GM23338 (cell line): ENCODE data around the gene LGR5. TPM values are rescaled to one million over a fixed set of nuclear protein-coding genes. Genes with fewer than 3 reads are reported as not detected.

Experiments used
- ATAC-seq: fragments of 200-7000 bp; cut with Tn5 transposase; 3 replicates; pipeline ENCODE4 v1.9.1; 2020
- DNase-seq: peaks from one replicate; pipeline ENCODE4 v3.0.0-alpha.2; 2015; ENCODE audit warnings: low spot score
- H2AFZ ChIP-seq: fragments of 200-600 bp; sonication (generic); 2 replicates; pipeline ENCODE4 v1.8.0; 2016; ENCODE audit warnings: antibody characterized with exemption, mild to moderate bottlenecking, moderate library complexity
- H3F3A ChIP-seq: fragments of 200-600 bp; sonication (generic); replicated peaks from 2 replicates; pipeline ENCODE4 v1.8.0; 2017; ENCODE audit warnings: antibody characterized with exemption, mixed run types, low read depth
- H3K27ac ChIP-seq: fragments of 200-600 bp; sonication (generic); 2 replicates; pipeline ENCODE4 v1.6.1; 2016; ENCODE audit warnings: low read depth
- H3K27me3 ChIP-seq: fragments of 200-600 bp; sonication (generic); 2 replicates; pipeline ENCODE4 v1.8.0; 2016; ENCODE audit warnings: mild to moderate bottlenecking, mixed run types, moderate library complexity; ENCODE audit not compliant: insufficient read depth
- H3K36me3 ChIP-seq: fragments of 200-600 bp; sonication (generic); 2 replicates; pipeline ENCODE4 v1.8.0; 2016; ENCODE audit warnings: mild to moderate bottlenecking; ENCODE audit not compliant: insufficient read depth
- H3K4me1 ChIP-seq: fragments of 200-600 bp; sonication (generic); 2 replicates; pipeline ENCODE4 v1.8.0; 2016; ENCODE audit warnings: mild to moderate bottlenecking, moderate library complexity; ENCODE audit not compliant: insufficient read depth
- H3K4me2 ChIP-seq: fragments of 200-600 bp; sonication (generic); 2 replicates; pipeline ENCODE4 v1.7.1; 2017; ENCODE audit warnings: mixed run types
- H3K4me3 ChIP-seq: fragments of 200-600 bp; sonication (generic); 2 replicates; pipeline ENCODE4 v1.6.1; 2016; ENCODE audit warnings: mixed run types
- H3K79me2 ChIP-seq: fragments of 200-600 bp; sonication (generic); replicated peaks from 2 replicates; pipeline ENCODE4 v1.8.0; 2017; ENCODE audit warnings: mild to moderate bottlenecking; ENCODE audit not compliant: insufficient read depth
- H3K9me2 ChIP-seq: fragments of 200-600 bp; sonication (generic); 2 replicates; pipeline ENCODE4 v1.8.0; 2017; ENCODE audit not compliant: insufficient read depth
- H4K20me1 ChIP-seq: fragments of 200-600 bp; sonication (generic); replicated peaks from 2 replicates; pipeline ENCODE4 v1.8.0; 2017; ENCODE audit warnings: mild to moderate bottlenecking; ENCODE audit not compliant: insufficient read depth
- H3K27ac Mint-ChIP-seq: 2 replicates; pipeline ENCODE4 v1.8.0; 2020; ENCODE audit warnings: inconsistent platforms, mild to moderate bottlenecking, moderate library complexity, mixed read lengths
- H3K27me3 Mint-ChIP-seq: 3 replicates; pipeline ENCODE4 v1.8.0; 2022; ENCODE audit warnings: low read depth, mild to moderate bottlenecking, moderate library complexity, mixed read lengths, inconsistent platforms; ENCODE audit not compliant: insufficient read depth, poor library complexity
- H3K36me3 Mint-ChIP-seq: 3 replicates; pipeline ENCODE4 v1.8.0; 2021; ENCODE audit warnings: low read depth, mild to moderate bottlenecking, inconsistent platforms, moderate library complexity, mixed read lengths
- H3K4me1 Mint-ChIP-seq: 3 replicates; pipeline ENCODE4 v1.8.0; 2020; ENCODE audit warnings: mild to moderate bottlenecking, inconsistent platforms, mixed read lengths
- H3K4me3 Mint-ChIP-seq: 3 replicates; pipeline ENCODE4 v1.8.0; 2021; ENCODE audit warnings: moderate library complexity, mild to moderate bottlenecking, inconsistent platforms, mixed read lengths
- H3K9me3 Mint-ChIP-seq: 3 replicates; pipeline ENCODE4 v1.8.0; 2020; ENCODE audit warnings: moderate library complexity, mild to moderate bottlenecking, inconsistent platforms, mixed read lengths
- CREB1 ChIP-seq: fragments of 250-450 bp; sonication (Bioruptor Pico); IDR thresholded peaks from 2 replicates; pipeline ENCODE4 v1.5.0; 2020; ENCODE audit warnings: low read depth, mild to moderate bottlenecking, moderate library complexity
- EZH2 ChIP-seq: fragments of 200-600 bp; sonication (generic); IDR thresholded peaks from one replicate; pipeline ENCODE4 v1.8.0; 2017; ENCODE audit warnings: antibody characterized with exemption, mild to moderate bottlenecking, low read depth; ENCODE audit not compliant: unreplicated experiment
- EZH2phosphoT487 ChIP-seq: fragments of 200-600 bp; sonication (generic); IDR thresholded peaks from one replicate; pipeline ENCODE4 v1.8.1; 2018; ENCODE audit warnings: antibody characterized with exemption; ENCODE audit not compliant: unreplicated experiment
- JUNB ChIP-seq: IDR thresholded peaks from one replicate; pipeline ENCODE4 v1.6.1; 2016; ENCODE audit warnings: antibody characterized with exemption; ENCODE audit not compliant: unreplicated experiment
- NANOG ChIP-seq: IDR thresholded peaks from 2 replicates; pipeline ENCODE4 v1.6.1; 2016; ENCODE audit warnings: antibody characterized with exemption, borderline replicate concordance
- POLR2AphosphoS5 ChIP-seq: IDR thresholded peaks from 2 replicates; pipeline ENCODE4 v1.6.1; 2016; ENCODE audit warnings: antibody characterized with exemption, low read depth
- STAT1 ChIP-seq: IDR thresholded peaks from one replicate; pipeline ENCODE4 v1.6.1; 2016; ENCODE audit warnings: antibody characterized with exemption; ENCODE audit not compliant: unreplicated experiment
- ZNF114 ChIP-seq: fragments of 250-450 bp; sonication (Bioruptor Pico); IDR thresholded peaks from 2 replicates; pipeline ENCODE4 v1.5.0; 2020; ENCODE audit warnings: mild to moderate bottlenecking, moderate library complexity
- ZNF331 ChIP-seq: fragments of 250-450 bp; sonication (Bioruptor Pico); IDR thresholded peaks from 2 replicates; pipeline ENCODE4 v1.5.0; 2020; ENCODE audit warnings: low read depth, mild to moderate bottlenecking, moderate library complexity
- polyA plus RNA-seq: library from polyadenylated mRNA; unstranded; fragments of >200 nt; fragmentation: Nextera tagmentation; extraction: Ambion mirVana; gene quantifications from 2 replicates; pipeline ENCODE4 v1.2.1, GENCODE V29; 2016
- total RNA-seq: library from RNA; depleted of rRNA; stranded (reverse); fragments of >200 nt; shearing (Covaris generic); gene quantifications from 2 replicates; pipeline ENCODE4 v1.2.3, GENCODE V29; 2014
- TF ChIP-seq, protein P1 (sequence below): IDR thresholded peaks from 2 replicates; pipeline ENCODE4 v1.6.1; 2016; ENCODE audit warnings: antibody characterized with exemption
- TF ChIP-seq, protein P2 (sequence below), 2 experiments: fragments of 200-600 bp in 1 of 2; sonication (generic) in 1 of 2; conservative IDR thresholded peaks; 2 replicates each; pipeline versions ENCODE4 v1.5.1 to v1.6.1; 2016 to 2017; ENCODE audit warnings: antibody characterized with exemption in 2 of 2, low read depth in 2 of 2, mild to moderate bottlenecking in 2 of 2, moderate library complexity in 1 of 2
- TF ChIP-seq, protein P3 (sequence below): IDR thresholded peaks from one replicate; pipeline ENCODE4 v1.6.1; 2018; ENCODE audit warnings: antibody characterized with exemption; ENCODE audit not compliant: unreplicated experiment
- TF ChIP-seq, protein P4 (sequence below): fragments of 250-450 bp; sonication (Bioruptor Pico); IDR thresholded peaks from 2 replicates; pipeline ENCODE4 v1.5.0; 2020; ENCODE audit warnings: mild to moderate bottlenecking, moderate library complexity

Gene LGR5
- total and polyA plus RNA-seq, 2 experiments from 2014 or later, result 0.17 to 0.26 TPM

DNA sequence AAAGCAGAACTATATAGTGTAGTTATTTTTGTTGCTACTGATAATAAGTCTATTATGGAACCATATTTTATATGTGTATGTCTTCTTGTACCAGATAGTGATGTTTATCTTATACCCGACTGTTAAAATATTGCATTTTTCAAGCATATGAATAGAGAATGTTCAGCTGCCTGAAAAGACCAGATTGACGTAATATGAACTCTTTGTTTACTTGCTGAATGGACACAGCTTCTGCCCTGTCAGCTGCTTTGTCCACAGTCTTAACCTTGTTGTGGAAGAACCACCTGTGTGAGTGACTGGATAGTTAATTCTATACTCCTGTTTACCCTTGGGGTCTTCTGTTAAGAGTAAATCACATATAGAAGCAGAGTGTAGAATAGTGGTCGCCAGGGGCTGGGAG is 109.3 kb downstream of the LGR5 start:
- Mint-ChIP-seq H3K27me3 (no peaks in the 10 kb centered on the region), H3K4me1 (no peaks in the 10 kb centered on the region; the same call in 2 of the 3 replicates), H3K9me3 (no peaks in the 10 kb centered on the region), H3K36me3 (no peaks in the 10 kb centered on the region), H3K4me3 (no peak overlapping the region), H3K27ac (no peak overlapping the region)
- no peaks in the 10 kb centered on the region for H3K27me3 ChIP-seq
- H3K4me3 ChIP-seq, result no peak overlapping the region
- no peaks in the 10 kb centered on the region for H3K79me2 ChIP-seq
- no peak for ATAC-seq
- TF ChIP-seq ZNF114 (CRISPR knock-in tag) (no peak), EZH2phosphoT487 (no peak), ZNF331 (CRISPR knock-in tag) (no peak), POLR2AphosphoS5 (no peak), JUNB (no peak), NANOG (no peak), EZH2 (no peak), STAT1 (no peak), CREB1 (CRISPR knock-in tag) (no peak)
- TF ChIP-seq, protein P1, sequence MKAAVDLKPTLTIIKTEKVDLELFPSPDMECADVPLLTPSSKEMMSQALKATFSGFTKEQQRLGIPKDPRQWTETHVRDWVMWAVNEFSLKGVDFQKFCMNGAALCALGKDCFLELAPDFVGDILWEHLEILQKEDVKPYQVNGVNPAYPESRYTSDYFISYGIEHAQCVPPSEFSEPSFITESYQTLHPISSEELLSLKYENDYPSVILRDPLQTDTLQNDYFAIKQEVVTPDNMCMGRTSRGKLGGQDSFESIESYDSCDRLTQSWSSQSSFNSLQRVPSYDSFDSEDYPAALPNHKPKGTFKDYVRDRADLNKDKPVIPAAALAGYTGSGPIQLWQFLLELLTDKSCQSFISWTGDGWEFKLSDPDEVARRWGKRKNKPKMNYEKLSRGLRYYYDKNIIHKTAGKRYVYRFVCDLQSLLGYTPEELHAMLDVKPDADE, result no peak
- TF ChIP-seq, protein P2, sequence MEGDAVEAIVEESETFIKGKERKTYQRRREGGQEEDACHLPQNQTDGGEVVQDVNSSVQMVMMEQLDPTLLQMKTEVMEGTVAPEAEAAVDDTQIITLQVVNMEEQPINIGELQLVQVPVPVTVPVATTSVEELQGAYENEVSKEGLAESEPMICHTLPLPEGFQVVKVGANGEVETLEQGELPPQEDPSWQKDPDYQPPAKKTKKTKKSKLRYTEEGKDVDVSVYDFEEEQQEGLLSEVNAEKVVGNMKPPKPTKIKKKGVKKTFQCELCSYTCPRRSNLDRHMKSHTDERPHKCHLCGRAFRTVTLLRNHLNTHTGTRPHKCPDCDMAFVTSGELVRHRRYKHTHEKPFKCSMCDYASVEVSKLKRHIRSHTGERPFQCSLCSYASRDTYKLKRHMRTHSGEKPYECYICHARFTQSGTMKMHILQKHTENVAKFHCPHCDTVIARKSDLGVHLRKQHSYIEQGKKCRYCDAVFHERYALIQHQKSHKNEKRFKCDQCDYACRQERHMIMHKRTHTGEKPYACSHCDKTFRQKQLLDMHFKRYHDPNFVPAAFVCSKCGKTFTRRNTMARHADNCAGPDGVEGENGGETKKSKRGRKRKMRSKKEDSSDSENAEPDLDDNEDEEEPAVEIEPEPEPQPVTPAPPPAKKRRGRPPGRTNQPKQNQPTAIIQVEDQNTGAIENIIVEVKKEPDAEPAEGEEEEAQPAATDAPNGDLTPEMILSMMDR (conservative IDR thresholded peaks at IDR 0.05; ENCODE audit: low read depth in 2 of 2), result no peak
- TF ChIP-seq, protein P3, sequence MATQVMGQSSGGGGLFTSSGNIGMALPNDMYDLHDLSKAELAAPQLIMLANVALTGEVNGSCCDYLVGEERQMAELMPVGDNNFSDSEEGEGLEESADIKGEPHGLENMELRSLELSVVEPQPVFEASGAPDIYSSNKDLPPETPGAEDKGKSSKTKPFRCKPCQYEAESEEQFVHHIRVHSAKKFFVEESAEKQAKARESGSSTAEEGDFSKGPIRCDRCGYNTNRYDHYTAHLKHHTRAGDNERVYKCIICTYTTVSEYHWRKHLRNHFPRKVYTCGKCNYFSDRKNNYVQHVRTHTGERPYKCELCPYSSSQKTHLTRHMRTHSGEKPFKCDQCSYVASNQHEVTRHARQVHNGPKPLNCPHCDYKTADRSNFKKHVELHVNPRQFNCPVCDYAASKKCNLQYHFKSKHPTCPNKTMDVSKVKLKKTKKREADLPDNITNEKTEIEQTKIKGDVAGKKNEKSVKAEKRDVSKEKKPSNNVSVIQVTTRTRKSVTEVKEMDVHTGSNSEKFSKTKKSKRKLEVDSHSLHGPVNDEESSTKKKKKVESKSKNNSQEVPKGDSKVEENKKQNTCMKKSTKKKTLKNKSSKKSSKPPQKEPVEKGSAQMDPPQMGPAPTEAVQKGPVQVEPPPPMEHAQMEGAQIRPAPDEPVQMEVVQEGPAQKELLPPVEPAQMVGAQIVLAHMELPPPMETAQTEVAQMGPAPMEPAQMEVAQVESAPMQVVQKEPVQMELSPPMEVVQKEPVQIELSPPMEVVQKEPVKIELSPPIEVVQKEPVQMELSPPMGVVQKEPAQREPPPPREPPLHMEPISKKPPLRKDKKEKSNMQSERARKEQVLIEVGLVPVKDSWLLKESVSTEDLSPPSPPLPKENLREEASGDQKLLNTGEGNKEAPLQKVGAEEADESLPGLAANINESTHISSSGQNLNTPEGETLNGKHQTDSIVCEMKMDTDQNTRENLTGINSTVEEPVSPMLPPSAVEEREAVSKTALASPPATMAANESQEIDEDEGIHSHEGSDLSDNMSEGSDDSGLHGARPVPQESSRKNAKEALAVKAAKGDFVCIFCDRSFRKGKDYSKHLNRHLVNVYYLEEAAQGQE, result no peak
- TF ChIP-seq, protein P4, sequence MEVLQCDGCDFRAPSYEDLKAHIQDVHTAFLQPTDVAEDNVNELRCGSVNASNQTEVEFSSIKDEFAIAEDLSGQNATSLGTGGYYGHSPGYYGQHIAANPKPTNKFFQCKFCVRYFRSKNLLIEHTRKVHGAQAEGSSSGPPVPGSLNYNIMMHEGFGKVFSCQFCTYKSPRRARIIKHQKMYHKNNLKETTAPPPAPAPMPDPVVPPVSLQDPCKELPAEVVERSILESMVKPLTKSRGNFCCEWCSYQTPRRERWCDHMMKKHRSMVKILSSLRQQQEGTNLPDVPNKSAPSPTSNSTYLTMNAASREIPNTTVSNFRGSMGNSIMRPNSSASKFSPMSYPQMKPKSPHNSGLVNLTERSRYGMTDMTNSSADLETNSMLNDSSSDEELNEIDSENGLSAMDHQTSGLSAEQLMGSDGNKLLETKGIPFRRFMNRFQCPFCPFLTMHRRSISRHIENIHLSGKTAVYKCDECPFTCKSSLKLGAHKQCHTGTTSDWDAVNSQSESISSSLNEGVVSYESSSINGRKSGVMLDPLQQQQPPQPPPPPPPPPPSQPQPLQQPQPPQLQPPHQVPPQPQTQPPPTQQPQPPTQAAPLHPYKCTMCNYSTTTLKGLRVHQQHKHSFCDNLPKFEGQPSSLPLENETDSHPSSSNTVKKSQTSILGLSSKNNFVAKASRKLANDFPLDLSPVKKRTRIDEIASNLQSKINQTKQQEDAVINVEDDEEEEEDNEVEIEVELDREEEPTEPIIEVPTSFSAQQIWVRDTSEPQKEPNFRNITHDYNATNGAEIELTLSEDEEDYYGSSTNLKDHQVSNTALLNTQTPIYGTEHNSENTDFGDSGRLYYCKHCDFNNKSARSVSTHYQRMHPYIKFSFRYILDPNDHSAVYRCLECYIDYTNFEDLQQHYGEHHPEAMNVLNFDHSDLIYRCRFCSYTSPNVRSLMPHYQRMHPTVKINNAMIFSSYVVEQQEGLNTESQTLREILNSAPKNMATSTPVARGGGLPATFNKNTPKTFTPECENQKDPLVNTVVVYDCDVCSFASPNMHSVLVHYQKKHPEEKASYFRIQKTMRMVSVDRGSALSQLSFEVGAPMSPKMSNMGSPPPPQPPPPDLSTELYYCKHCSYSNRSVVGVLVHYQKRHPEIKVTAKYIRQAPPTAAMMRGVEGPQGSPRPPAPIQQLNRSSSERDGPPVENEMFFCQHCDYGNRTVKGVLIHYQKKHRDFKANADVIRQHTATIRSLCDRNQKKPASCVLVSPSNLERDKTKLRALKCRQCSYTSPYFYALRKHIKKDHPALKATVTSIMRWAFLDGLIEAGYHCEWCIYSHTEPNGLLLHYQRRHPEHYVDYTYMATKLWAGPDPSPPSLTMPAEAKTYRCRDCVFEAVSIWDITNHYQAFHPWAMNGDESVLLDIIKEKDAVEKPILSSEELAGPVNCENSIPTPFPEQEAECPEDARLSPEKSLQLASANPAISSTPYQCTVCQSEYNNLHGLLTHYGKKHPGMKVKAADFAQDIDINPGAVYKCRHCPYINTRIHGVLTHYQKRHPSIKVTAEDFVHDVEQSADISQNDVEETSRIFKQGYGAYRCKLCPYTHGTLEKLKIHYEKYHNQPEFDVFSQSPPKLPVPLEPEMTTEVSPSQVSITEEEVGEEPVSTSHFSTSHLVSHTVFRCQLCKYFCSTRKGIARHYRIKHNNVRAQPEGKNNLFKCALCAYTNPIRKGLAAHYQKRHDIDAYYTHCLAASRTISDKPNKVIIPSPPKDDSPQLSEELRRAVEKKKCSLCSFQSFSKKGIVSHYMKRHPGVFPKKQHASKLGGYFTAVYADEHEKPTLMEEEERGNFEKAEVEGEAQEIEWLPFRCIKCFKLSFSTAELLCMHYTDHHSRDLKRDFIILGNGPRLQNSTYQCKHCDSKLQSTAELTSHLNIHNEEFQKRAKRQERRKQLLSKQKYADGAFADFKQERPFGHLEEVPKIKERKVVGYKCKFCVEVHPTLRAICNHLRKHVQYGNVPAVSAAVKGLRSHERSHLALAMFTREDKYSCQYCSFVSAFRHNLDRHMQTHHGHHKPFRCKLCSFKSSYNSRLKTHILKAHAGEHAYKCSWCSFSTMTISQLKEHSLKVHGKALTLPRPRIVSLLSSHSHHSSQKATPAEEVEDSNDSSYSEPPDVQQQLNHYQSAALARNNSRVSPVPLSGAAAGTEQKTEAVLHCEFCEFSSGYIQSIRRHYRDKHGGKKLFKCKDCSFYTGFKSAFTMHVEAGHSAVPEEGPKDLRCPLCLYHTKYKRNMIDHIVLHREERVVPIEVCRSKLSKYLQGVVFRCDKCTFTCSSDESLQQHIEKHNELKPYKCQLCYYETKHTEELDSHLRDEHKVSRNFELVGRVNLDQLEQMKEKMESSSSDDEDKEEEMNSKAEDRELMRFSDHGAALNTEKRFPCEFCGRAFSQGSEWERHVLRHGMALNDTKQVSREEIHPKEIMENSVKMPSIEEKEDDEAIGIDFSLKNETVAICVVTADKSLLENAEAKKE (CRISPR knock-in tag), result no peak
- no peak overlapping the region for H3K4me2 ChIP-seq
- H4K20me1 ChIP-seq, result no peaks in the 10 kb centered on the region
- H3K27ac ChIP-seq, result no peak overlapping the region
- no peak for DNase-seq
- H3K9me2 ChIP-seq, result no peaks in the 10 kb centered on the region
- H3F3A ChIP-seq, result no peaks in the 10 kb centered on the region
- H3K36me3 ChIP-seq, result no peaks in the 10 kb centered on the region
- no peak overlapping the region for H2AFZ ChIP-seq
- no peaks in the 10 kb centered on the region for H3K4me1 ChIP-seq
